LNCAP (cell line): ENCODE data around the gene MYADML2.
A peak's percentile ranks its signal among the peaks of the same experiment; 100 is the strongest.

Experiments
- CTCF ChIP-seq: fragments of 450-650 bp; IDR thresholded peaks from 2 replicates; pipeline ENCODE4 v1.5.1; 2017; ENCODE audit warnings: mild to moderate bottlenecking

Gene MYADML2

GRCh38 chr17:81927653-81928543 is 19.1 kb downstream of the MYADML2 start, which contains the start of gene MAFG:
MAFG (minus strand) TSS chr17:81927735; CDS start chr17:81923185, 4,550 bp downstream.
- TF ChIP-seq CTCF = peak; percentile 36

GRCh38 chr17:81927152-81927652 is 19.8 kb downstream of the MYADML2 start:
- no peak for TF ChIP-seq CTCF

GRCh38 chr17:81926451-81927151 is 20.4 kb downstream of the MYADML2 start:
- TF ChIP-seq CTCF = no peak

- no peak for TF ChIP-seq CTCF
Observed at GRCh38 chr17:81925860-81926450, 21.1 kb downstream of the MYADML2 start.

- TF ChIP-seq CTCF = no peak
Observed at GRCh38 chr17:81924557-81925532, 22.2 kb downstream of the MYADML2 start.

- TF ChIP-seq CTCF = no peak
Observed at GRCh38 chr17:81923302-81924260, 23.5 kb downstream of the MYADML2 start.
